ENCODE measurements around the gene LDLRAD4.
"Not testable (repeated sequence)": the region's sequence is repeated elsewhere in the genome, so short reads cannot be mapped to it uniquely, and the experiment has no call there.

The LDLRAD4 gene

GRCh38 chr18:13661051-13661778 is 442.7 kb downstream of the LDLRAD4 start:
- no peak for DNase-seq (ENCODE audit: low read depth in 3 of 3)

DNA sequence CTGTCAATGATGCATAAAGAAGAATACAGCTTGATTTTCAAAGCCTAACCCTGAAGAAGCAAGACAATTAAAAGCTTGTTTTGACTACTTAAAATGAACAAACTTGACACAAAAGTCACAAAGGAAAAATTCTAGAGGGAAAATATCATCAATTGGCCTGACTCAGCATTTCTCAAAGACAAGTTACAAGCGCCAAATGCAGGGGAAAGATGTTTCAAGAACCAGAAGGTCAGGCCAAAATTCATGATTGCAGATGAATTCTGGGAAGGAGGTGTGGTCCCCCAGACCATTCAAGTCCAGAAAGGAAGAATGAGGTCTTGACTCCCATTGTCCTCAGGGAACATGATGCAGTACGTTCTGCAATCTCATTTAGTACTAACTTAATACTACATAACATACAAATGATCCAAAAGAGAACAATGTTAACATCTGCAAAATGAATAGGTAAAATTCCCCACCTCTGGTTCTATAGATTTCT is 443.3 kb downstream of the LDLRAD4 start:
- no peak for DNase-seq (ENCODE audit: low read depth in 3 of 3)

DNA sequence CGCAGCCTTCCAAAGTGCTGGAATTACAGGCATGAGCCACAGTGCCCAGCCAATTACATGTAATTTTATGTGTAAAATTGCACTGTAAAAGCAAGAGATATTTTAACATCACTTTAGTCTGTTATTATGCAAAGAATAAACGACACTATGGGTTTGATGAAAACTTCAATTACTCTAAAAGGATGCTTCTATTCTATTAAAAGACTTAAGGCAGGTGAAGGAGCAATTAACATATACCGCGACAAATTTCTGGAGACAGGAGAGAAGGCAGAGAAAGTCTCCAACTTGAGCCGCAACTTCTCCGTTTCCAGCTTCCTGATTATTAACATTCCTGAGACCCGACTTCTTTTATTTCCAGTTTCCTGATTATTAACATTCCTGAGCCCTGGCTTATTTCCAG is 454.1 kb downstream of the LDLRAD4 start:
- DNase-seq (ENCODE audit: low read depth in 3 of 3), result no peak

GRCh38 chr18:13676471-13676870 is 457.9 kb downstream of the LDLRAD4 start:
- DNase-seq (ENCODE audit: low read depth in 3 of 3), result no peak

DNA sequence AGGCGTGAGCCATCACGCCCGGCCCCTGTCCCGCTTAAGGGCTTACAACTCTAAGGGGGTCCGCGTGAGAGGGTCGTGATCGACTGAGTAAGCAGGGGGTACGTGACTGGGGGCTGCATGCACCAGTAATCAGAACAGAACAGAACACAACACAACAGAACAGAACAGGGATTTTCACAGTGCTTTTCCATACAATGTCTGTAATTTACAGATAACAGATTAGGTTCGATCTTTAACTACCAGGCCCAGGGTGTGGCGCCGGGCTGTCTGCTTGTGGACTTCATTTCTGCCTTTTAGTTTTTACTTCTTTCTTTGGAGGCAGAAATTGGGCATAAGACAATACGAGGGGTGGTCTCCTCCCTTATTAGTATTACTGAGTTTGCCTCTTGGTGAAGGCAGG is 458.8 kb downstream of the LDLRAD4 start:
- not testable (repeated sequence) for DNase-seq (ENCODE audit: low read depth in 3 of 3)

- DNase-seq (ENCODE audit: low read depth in 3 of 3), result no peak
Observed at GRCh38 chr18:13680612-13681011, 462.1 kb downstream of the LDLRAD4 start.

GRCh38 chr18:13681701-13682100 is 463.1 kb downstream of the LDLRAD4 start:
- DNase-seq (ENCODE audit: low read depth in 3 of 3), result no peak

- no peak for DNase-seq (ENCODE audit: low read depth in 3 of 3)
Observed at GRCh38 chr18:13684546-13684945, 466.0 kb downstream of the LDLRAD4 start.

DNA sequence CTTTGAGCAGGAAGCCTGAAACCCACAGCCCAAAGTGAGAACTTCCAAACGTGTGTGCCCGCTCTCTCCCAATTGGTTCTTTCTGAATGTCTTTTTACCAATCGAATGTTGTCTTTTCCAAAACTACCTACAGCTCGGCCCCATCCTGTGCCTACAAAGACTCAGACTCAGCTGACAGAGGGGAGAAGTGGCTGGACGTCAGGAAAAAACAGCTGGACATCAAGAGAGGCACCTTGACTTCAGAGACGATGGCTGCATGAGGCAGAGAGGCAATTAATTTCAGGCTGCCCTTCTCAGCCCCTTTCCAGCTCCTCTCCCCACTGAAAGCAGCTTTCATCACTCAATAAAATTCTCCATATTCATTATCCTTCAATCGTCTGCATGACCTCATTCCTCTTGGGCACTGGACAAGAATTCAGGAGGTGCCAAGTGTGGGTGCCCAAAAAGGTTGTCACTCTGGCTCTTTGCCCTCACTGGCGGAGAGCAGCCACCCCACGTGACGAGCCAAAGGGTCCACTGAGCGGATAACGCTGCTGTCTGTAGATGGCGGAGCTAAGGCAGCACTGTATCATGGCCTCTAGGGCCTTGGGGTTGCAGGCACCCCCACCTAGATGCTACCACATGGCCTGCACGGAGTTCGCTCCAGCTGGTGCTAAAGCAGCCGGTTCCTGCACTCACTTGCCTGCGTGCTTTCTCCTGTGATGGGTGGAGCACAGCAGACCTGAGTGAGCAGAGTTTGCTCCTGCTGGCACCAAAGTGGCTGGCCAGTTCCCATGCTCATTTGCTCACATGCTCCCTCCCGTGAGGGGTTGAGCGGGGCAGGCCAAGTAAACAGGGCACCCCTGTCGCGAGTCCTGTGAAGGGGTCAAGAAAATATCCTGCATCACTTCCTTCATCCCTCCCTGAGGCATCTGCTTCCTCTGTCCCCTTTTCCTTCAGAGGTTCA is 469.9 kb downstream of the LDLRAD4 start:
- no peak for DNase-seq (ENCODE audit: low read depth in 3 of 3)

DNA sequence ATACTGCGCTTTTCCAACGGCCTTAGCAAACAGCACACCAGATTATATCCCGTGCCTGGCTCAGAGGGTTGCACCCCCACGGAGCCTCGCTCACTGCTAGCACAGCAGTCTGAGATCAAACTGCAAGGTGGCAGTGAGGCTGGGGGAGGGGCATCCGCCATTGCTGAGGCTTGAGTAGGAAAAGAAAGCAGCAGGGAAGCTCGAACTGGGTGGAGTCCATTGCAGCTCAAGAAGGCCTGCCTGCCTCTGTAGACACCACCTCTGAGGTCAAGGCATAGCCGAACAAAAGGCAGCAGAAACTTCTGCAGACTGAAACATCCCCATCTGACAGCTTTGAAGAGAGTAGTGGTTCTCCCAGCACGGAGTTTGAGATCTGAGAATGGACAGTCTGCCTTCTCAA is 471.5 kb downstream of the LDLRAD4 start:
- not testable (repeated sequence) for DNase-seq (ENCODE audit: low read depth in 3 of 3)

- not testable (repeated sequence) for DNase-seq (ENCODE audit: low read depth in 3 of 3)
Observed at GRCh38 chr18:13695337-13695736, 476.8 kb downstream of the LDLRAD4 start.

DNA sequence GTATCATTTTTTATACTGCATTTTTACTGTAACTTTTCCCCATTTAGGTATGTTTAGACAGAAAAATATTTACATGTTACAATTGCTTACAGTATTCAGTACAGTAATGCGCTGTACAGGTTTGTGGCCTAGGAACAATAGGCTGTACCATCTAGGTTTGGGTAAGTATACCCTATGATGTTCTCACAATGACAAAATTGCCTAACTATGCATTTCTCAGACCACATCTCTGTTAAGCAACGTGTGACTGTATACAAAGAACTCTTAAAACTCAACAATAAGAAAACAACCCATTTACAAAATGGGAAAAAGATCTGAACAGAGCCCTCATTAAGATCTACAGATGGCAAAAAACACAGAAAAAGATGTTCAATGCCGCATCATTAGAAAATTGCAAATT is 478.4 kb downstream of the LDLRAD4 start:
- no peak for DNase-seq (ENCODE audit: low read depth in 3 of 3)

DNA sequence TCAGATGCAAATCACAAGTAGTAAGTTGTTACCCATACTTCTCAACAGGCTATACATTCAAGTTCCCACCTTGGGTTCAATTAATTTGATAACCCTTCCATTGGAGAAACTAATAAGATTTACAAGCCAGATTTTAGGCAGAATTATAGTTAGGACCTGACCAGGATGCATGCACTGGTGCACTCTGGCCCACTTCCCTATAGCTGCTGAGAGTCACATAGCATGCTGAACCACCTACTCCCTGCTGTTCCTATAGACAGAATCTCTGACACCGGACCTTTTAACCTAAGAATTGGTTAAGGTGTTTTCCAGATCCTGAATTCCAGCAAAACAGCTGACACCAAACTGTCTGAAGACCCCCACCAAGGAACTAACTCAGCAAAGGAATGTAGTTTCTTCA is 481.6 kb downstream of the LDLRAD4 start:
- DNase-seq (ENCODE audit: low read depth in 3 of 3), result no peak
